NAMALWA (cell line): ENCODE results near the gene CAPN3.
"Not testable (repeated sequence)": the region's sequence is repeated elsewhere in the genome, so short reads cannot be mapped to it uniquely, and the experiment has no call there.

Experiments used
- DNase-seq: peaks from one replicate; pipeline ENCODE4 v3.0.0-alpha.2; 2015; ENCODE audit warnings: low spot score

The CAPN3 gene

DNA sequence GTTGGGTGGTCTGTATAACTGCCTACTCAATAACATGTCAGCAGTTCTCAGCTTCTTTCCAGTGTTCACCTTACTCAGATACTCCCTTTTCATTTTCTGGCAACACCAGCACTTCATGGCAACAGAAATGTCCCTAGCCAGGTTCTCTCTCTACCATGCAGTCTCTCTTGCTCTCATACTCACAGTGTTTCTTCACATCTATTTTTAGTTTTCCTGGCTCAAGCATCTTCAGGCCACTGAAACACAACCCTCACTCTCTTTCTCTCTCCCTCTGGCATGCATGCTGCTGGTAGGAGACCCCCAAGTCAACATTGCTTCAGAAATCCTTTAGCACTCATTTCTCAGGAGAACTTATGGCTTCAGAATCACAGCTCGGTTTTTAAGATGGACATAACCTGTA is at the start of gene CAPN3:
CAPN3 (plus strand) TSS at position 253 of the 400 bp plus-strand sequence. CDS start 305 bp downstream, outside the sequence.
- DNase-seq = no peak

DNA sequence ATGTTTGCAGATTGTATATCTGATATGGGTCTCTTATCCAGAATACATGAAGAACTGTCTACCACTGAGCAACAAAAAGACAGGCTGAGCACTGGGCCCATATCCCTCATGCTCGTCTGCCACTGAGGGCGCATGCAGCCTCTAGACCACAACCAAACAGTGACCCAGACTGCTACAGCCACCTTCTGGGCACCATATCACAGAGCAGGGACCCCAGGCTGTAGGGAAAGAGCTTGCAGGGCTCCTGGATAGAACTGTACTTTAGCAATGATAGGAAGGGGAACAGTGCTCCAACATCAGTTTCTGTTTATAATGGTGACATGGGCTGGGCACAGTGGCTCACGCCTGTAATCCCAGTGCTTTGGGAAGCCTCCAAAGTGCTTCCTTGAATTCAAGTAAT is 45.8 kb upstream of the CAPN3 start:
- DNase-seq = peak; percentile 8

DNA sequence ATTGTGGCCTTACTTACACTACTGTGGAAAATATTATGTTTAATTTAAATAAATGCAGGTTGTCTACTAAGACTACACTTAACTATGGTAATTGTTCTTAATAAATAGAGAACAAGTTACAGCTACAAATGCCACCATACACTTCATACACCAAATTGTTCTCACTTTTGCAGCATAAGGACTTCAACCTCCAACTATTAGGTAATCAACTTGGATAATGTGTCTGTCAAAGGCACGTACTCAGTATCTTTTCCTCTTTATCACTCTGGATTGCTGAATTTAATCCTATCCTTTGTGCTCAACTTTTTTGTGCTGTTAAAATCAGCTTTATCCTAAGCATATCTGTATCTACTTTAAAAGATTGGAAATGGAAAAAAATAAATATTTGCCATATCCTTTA is 44.5 kb upstream of the CAPN3 start:
- DNase-seq = no peak

DNA sequence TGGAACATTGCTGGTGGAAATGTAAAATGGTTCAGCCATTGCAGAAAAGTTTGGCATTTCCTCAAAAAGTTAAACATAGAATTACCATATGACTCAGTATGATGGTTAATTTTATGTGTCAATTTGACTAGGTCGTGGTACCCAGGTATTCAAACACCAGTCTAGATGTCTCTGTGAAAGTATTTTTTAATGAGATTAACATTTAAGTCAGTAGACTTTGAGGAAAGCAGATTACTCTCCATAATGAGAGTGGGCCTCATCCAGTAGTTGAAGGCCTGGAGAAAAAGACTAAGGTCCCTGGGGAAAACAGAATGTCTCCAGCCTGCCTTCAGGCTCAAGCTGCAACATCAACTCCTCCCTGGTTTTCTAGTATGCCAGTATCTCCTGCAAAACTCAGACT is 43.8 kb upstream of the CAPN3 start:
- no peak for DNase-seq

DNA sequence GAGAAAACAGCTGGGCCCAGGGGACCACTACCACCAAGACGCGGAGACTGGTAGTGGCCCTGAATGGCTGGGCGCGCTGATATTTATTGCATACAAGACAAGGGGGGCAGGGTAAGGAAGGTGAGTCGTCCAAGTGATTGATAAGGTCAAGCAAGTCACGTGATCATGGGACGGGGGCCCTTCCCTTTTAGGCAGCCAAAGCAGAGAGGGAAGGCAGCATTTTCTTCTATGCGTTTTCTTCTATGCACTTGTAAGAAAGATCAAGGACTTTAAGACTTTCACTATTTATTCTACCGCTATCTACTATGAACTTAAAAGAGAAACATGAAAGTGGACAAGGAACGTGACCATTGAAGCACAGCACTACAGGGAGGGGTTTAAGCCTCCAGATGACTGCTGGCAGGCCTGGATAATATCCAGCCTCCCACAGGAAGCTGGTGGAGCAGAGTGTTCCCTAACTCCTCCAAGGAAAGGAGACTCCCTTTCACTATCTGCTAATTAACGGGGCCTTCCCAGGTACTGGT is 43.0 kb upstream of the CAPN3 start:
- not testable (repeated sequence) for DNase-seq

DNA sequence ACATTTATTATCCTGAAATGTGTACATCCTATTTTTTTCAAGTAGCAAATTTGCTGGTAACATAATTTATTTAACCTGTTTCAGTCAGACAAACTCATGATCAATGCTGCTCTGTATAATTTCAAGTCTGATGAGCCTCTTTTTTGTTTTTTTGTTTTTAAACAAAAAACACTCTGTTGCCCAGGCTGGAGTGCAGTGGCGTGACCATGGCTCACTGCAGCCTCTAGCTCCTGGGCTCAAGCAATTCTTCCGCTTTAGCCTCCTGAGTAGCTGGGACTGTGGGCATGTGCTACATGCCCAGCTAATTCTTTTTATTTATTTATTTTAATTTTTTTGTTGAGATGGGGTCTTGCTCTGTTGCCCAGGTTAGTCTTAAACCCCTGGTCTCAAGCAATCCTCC is 40.1 kb upstream of the CAPN3 start:
- DNase-seq = no peak

DNA sequence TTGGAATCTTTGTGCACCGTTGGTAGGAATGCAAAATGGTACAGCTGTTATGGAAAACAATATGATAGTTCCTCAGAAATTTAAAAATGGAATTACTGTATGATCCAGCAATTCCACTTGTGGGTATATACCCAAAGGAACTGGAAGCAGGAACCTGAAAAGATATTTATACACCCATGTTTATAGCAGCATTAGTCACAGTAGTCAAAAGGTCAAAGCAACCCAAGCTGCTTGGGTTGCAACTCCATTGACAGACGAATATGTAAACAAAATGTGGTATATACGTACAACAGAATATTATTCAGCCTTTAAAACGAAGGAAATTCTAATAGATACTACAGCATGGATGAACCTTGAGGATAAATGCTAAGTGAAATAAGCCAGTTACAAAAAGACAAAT is 35.0 kb upstream of the CAPN3 start:
- no peak for DNase-seq

DNA sequence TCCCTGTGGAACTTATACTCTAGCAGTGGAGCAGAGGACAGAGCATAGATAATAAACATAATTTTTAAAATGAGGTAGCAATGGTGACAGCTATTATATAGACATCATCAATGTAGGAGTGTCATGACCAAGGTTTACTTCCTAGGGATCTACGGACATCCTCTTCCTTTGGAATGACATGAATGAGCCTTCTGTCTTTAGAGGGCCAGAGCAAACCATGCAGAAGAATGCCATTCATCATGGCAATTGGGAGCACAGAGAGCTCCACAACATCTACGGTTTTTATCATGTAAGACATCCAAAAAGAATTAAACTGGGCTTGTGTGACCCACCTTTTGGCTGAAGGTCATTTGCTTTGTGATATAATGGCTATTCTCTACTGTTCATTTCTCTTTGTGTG is 30.1 kb upstream of the CAPN3 start:
- no peak for DNase-seq

DNA sequence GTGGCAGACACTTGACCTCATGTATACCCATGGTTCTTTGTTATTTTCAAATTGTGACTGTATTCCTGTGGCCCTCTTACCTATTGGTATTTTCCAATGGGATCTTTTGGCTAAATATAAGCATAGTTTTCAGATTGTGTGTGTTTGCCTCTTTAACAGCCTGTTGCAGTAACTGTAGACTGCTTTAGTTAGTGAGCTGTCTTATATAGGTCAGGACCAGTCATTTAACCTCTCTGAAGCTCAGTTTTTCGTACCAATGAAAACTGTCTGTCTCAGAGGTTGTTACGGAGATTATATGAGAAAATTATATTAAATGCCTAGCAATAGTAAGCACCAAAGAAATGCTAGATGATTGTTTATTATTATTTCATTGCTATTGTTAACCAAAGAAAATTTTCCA is 29.3 kb upstream of the CAPN3 start:
- no peak for DNase-seq

DNA sequence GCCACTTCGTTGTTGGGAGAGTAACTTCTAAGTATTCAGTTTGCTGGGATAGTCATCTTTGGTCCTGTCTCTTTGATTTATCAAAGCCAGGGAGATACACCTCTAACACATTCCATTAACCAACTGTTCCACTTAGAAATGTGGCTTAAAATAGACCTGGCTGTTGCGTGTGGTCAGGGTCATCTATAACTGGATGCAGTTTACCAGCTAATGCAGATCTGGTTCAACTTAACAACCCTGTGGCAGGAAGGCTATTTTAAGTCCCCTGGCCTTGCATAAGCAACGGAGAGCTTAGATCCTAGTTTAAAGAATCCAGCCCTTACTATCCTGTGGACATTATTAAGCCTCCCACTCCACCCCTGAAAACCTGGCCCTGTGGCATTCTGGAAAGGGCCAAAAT is 28.1 kb upstream of the CAPN3 start:
- DNase-seq = no peak

DNA sequence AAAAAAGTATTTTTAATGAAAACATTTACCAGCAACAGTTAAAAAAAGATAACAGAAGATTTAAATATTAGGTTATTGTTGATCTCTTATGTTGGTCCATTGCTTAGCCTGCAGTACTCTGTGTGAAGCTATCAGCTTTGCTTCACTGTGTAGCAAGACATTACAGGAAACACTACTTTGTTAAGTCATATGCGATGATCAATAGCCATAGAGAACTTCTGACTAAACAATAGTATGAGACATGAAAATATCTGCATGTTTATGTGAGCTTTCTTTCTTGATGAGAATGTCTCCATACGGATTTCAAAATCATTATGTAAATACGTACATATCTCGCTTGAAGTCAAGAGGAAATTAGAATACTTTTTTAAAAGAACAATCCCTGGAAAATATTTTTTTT is 27.0 kb upstream of the CAPN3 start:
- DNase-seq = no peak

DNA sequence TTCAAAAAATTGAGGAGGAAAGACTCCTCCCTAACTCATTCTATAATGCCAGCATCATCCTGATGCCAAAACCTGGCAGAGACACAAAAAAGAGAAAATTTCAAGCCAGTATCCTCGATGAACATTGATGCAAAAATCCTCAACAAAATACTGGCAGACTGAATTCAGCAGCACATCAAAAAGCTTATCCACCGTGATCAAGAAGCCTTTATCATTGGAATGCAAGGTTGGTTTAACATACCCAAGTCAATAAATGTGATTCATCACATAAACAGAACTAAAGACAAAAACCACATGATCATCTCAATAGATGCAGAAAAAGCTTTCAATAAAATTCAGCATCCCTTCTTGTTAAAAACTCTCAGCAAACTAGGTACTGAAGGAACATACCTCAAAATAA is 24.2 kb upstream of the CAPN3 start:
- no peak for DNase-seq

DNA sequence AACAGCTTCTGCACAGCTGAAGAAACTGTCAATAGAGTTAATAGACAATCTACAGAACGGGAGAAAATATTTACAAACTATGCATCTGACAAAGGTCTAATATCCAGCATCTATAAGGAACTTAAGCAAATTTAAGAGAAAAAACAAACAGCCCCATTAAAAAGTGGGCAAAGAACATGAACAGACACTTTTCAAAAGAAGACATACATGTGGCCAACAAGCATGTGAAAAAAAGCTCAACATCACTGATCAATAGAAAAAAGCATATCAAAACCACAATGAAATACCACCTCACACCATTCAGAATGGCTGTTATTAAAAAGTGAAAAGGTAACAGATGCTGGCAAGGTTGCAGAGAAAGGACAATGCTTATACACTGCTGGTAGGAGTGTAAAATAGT is 22.7 kb upstream of the CAPN3 start:
- not testable (repeated sequence) for DNase-seq

DNA sequence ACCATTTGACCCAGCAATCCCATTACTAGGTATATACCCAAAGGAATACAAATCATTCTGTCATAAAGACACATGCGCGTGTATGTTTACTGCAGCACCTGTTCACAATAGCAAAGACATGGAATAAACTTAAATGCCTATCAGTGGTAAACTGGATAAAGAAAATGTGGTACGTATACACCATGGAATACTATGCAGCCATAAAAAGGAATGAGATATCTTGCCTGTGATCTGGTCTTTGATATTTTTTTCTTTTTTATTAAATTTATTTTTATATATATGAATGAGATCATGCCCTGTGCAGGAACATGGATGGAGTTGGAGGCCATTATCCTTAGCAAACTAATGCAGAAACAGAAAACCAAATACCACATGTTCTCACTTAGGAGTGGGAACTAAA is 22.2 kb upstream of the CAPN3 start:
- not testable (repeated sequence) for DNase-seq

DNA sequence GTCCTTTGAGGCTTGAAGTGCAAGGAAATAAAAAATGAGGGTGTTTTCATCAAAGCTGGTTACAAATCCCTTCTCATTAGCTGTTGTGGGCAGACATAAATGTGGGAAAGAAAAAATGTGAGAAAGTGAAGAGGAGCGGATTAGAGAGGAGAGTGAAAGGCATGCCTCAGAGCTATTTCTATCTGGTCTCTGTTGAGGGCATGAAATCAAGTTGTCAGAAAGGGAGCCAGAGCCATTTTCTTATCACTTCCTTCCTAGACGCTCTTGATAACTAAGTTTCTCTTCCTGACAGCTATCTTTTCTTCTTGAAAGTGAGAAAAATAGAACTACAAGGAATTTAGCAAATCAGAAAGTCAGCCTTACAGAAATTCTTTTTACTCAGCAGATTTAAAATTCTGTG is 20.8 kb upstream of the CAPN3 start:
- no peak for DNase-seq

DNA sequence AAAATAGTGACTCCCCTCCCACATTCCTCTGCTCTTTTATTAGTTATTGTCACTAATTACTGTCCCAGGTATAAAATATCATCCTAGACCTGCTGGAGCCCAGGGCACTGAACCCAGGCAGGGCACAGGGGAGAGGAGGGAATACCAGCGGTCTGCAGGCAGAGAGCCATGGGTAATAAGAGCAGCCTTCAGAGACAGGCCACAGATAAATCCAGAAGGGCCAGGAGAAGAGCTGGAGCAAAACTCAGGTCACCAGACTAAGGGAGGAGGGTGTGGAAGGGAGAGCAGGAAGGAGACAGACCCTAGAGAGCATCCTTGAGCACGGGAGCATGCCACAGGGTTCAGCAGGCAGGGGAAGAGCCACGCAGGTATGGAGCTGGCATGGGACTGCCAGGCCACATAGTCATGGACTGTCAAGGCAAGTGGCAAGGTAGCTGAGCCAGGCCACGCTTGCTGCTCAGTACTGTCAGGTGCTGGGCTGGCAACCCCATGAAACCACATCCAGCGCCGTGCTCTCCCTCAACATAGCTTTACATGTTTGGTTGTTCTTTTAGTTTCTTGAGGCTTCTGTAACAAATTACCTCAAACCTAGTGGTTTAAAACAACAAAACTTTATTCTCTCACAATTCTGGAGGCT is 15.6 kb upstream of the CAPN3 start:
- no peak for DNase-seq

DNA sequence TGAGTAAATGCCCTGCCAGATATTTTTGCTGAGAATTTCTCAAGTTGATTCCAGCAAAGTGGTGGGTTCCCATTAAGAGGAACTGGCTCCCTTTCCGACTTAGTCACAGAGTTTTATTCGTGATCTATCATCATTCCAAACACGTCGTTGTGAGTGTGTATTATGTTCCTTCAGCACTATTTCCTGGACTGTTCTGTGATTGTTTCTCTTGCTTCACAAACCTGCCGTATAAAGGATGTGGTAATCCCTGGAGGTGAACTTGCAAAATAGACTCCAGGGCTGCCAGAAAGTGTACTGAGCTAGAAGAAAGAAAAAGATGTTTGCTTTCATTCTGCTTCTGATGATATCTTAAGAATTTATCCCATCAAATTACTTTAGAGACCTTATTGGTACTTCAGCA is 14.5 kb upstream of the CAPN3 start:
- no peak for DNase-seq

DNA sequence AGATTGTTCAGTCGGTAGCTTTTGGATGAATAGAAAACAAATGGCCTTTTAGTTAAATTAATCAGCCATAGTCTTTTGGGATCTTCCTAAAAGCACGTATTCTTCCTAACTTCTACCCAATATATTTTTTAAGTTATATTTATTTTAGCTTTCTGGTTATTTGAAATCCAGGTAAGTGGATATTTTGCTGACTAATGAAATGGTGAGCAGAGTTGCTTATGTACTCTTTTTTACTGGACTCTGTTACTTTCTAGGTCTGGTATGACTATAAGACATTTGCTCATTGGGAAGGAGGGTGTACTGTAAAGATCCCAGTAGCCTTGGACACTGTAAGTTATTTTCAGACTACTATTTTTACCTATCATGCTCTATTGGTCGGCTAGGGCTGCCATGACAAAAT is 13.8 kb upstream of the CAPN3 start:
- DNase-seq = no peak

DNA sequence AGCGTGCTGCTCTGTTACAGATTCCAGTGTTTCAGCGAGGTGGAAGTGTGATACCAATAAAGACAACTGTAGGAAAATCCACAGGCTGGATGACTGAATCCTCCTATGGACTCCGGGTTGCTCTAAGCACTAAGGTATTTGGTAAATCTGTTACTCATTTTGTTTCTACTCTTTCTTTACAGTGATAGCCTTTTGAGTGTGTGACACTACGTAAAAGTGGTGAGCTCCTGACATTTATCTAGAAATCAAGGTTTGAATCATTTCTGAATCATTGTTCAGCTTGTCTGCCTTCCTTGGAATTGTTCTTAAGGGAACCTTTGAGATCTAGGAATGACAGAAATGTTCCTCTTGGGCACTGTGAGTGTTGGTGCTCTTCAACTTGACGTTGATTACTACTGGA is 11.2 kb upstream of the CAPN3 start:
- no peak for DNase-seq

DNA sequence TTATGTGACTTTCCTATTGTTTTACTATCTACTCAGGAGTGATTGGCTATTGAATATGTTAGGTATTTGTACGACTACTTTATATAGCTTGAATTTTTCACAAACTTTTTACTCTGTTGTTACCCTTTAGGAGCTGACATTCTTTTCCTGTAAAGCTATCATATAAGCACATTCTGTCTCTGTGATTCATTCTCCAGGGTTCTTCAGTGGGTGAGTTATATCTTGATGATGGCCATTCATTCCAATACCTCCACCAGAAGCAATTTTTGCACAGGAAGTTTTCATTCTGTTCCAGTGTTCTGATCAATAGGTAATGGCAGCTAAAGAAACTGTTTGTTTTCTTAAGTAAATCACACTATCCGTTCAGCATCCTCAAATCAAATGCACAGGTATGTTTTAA is 10.1 kb upstream of the CAPN3 start:
- no peak for DNase-seq

DNA sequence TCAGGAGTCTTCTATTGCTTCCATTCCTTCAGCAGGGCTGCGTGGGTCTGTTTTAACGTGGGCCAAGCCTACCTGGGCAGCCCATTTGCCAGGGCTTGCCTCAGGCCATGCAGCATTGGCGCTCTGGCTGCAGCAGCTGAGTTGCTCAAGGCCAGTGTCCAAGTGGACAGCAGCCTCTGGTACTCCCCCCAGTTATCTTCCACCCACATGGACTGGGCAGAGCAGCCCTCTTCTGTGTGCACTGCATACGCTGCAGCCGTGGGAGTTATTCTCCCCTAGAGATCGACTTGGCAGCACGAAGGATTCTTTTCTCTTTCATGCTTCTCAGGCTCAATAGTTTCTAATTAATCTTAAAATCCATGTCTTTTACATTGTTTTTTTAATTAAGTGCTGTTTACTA is 6.9 kb upstream of the CAPN3 start:
- no peak for DNase-seq

DNA sequence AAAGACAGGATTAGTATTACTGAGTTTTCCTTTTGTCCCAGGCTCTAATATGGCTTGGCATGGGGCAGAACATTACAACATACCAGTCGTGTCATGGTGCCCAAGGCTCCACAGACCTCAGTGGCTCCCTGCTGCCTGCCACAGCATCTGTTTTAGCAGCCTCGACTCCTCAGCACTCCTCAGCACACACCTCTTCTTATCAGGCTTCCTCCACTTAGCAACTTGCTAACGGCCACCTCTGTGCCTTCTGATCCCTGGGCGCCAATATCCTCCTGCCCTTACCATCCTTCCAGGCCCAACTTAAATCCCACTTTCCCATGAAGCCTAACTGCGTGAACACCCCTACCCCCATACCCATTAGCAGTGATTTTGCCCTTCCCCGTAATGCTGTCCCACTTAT is 6.2 kb upstream of the CAPN3 start:
- DNase-seq = no peak

DNA sequence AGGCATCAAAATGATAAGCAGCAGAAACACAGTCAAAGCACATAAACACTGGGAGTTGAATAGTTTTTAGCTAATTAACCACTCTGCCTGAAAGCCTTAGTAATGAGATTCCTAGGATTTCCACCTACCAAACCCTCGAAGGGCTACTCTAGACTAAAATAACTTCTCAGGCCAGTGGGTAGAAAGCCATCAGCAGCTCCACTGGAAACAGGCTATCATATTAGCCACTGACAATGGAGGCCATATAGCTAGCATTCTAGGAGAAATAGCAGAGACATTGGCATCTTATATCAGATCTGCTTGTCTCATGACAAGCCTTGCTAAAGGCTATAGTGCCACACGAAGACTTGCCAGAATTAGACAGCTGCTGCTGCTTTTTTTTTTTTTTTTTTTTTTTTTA is 4.5 kb upstream of the CAPN3 start:
- no peak for DNase-seq

DNA sequence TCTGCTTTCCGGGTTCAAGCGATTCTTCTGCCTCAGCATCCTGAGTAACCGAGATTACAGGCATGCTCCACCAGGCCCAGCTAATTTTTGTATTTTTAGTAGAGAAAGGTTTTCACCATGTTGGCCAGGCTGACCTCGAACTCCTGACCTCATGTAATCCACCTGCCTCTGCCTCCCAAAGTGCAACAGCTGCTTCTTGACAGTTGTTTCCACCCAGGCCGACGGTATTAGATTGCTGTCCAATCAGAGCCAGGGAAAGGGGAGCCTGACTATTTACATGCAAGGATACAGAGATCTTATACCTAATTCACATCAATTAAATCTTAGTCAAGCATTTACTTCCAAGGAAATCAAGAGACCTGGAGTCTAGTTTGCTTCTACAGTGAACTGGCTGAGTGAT is 4.0 kb upstream of the CAPN3 start:
- no peak for DNase-seq

DNA sequence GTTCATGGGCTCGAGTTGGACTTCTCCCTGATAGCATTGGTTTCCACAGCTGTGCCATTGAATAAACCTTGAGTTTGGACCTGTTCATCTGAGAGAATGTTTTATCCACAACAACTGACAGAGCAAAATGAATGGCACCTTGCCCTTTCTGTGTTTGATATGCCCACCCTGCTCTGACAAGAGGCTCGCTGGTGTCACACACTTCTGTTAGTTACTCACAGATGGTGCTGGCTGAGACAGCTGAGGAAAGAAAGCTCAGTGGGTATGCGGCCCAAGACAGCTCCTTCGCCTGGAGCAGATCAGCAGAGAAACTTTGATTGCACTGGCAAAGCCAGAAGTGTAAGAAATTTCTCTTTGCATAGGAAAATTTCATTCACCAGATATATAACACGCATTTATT is 2.5 kb upstream of the CAPN3 start:
- no peak for DNase-seq
